Gastroesophageal sphincter (tissue), 4 donors: Measurements from ENCODE around the gene CTNNA1. TPM values are rescaled to one million over a fixed set of nuclear protein-coding genes. Genes with fewer than 3 reads are reported as not detected.

ENCODE experiments used
- ATAC-seq: fragments of 150-250 bp; one replicate; pipeline ENCODE4 v1.9.1; 2016; ENCODE audit warnings: mild to moderate bottlenecking, moderate library complexity
- H3K27ac ChIP-seq, 4 donors: fragments of 200-600 bp; sonication (generic) in 3 of 4; 1 replicate in 3 of 4; 2 replicates in 1 of 4; pipeline ENCODE4 v1.5.1; 2016 to 2019
- H3K27me3 ChIP-seq: fragments of 200-600 bp; sonication (generic); one replicate; pipeline ENCODE4 v1.5.1; 2019
- H3K36me3 ChIP-seq, 2 donors: fragments of 200-600 bp; sonication (generic); one replicate each; pipeline ENCODE4 v1.5.1; 2019; ENCODE audit warnings: control low read depth in 1 of 2
- H3K4me1 ChIP-seq, 3 donors: fragments of 200-600 bp; sonication (generic); 1 replicate in 2 of 3; 2 replicates in 1 of 3; pipeline ENCODE4 v1.5.1; 2016 to 2019; ENCODE audit warnings: control low read depth in 2 of 3
- H3K4me3 ChIP-seq, 2 donors: fragments of 200-600 bp; sonication (generic); one replicate each; pipeline ENCODE4 v1.5.1; 2019; ENCODE audit warnings: mild to moderate bottlenecking in 1 of 2, moderate library complexity in 1 of 2
- H3K9me3 ChIP-seq, 3 donors: fragments of 200-600 bp; sonication (generic); one replicate each; pipeline ENCODE4 v1.5.1; 2017 to 2019; ENCODE audit warnings: control low read depth in 2 of 3
- EP300 ChIP-seq: sonication (generic); formaldehyde crosslinking; IDR thresholded peaks from one replicate; pipeline ENCODE4 v1.6.1; 2017; ENCODE audit warnings: antibody characterized with exemption, mild to moderate bottlenecking
- POLR2A ChIP-seq, 2 donors: fragments of 450-650 bp; IDR thresholded peaks; one replicate each; pipeline ENCODE4 v1.6.1; 2017; ENCODE audit warnings: antibody characterized with exemption in 2 of 2, mild to moderate bottlenecking in 2 of 2, moderate library complexity in 1 of 2
- POLR2AphosphoS5 ChIP-seq: sonication (generic); formaldehyde crosslinking; IDR thresholded peaks from one replicate; pipeline ENCODE4 v1.6.1; 2017; ENCODE audit warnings: antibody characterized with exemption
- WGBS, 2 donors: methylation state at CpG; one replicate each; pipeline ENCODE4 v1.1.5; 2018; ENCODE audit warnings: low coverage in 1 of 2; 5-methylcytosine and 5-hydroxymethylcytosine counted together
- total RNA-seq, 4 donors: library from RNA; depleted of rRNA; stranded (reverse); fragments of >200 nt; gene quantifications; one replicate each; pipeline ENCODE4 v1.1.0, GENCODE V29; 2016
- TF ChIP-seq, protein P1 (sequence below), 4 experiments: fragments of 200-600 bp in 2 of 4; fragments of 450-650 bp in 2 of 4; sonication (generic) in 1 of 4; IDR thresholded peaks; one replicate each; pipeline ENCODE4 v1.5.1; 2017 to 2019; ENCODE audit warnings: antibody characterized with exemption in 4 of 4, mild to moderate bottlenecking in 2 of 4, moderate library complexity in 2 of 4

The CTNNA1 gene
- total RNA-seq, 4 donors from 2014 or later = 289 to 425 (median 365) TPM

DNA sequence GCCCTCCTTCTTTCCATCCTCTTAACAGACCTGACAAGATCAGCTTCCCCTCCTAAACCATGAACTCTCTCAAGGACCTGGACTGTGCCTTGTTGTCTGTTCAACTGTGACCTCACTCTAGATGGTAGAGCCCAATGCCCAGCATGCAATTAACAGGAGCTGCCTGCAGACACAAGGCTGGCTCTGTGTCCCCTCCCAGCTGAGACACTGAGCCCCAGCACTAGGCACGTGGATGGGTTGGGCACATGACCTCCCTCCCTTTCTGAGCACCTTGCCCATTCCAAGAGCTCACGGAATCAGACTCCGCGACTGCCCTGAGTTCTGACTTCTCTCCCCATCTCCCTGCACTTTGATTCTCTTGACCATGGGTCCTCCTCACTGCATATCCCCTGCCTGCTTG, 215.4 kb downstream of the CTNNA1 start:
- TF ChIP-seq EP300 = no peak
- TF ChIP-seq, protein P1, sequence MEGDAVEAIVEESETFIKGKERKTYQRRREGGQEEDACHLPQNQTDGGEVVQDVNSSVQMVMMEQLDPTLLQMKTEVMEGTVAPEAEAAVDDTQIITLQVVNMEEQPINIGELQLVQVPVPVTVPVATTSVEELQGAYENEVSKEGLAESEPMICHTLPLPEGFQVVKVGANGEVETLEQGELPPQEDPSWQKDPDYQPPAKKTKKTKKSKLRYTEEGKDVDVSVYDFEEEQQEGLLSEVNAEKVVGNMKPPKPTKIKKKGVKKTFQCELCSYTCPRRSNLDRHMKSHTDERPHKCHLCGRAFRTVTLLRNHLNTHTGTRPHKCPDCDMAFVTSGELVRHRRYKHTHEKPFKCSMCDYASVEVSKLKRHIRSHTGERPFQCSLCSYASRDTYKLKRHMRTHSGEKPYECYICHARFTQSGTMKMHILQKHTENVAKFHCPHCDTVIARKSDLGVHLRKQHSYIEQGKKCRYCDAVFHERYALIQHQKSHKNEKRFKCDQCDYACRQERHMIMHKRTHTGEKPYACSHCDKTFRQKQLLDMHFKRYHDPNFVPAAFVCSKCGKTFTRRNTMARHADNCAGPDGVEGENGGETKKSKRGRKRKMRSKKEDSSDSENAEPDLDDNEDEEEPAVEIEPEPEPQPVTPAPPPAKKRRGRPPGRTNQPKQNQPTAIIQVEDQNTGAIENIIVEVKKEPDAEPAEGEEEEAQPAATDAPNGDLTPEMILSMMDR (IDR thresholded peaks at IDR 0.05) = no peak
- TF ChIP-seq POLR2AphosphoS5 = no peak
- no peak for TF ChIP-seq POLR2A (IDR thresholded peaks at IDR 0.05)
- Histone ChIP-seq H3K36me3 (no peaks in the 10 kb centered on the region), H3K9me3 (no peaks in the 10 kb centered on the region), H3K27me3 (no peaks in the 10 kb centered on the region), H3K4me3 (no peak overlapping the region), H3K4me1 (peaks cover 0 to 35% (median 6%) of the 10 kb centered on the region in 3 donors), H3K27ac (no peak overlapping the region)
- WGBS, 2 donors = 86% methylated on average over 4 of the region's 4 CpGs; no CpG with 5 or more reads in 1 of the 2 donors
- ATAC-seq = no peak

DNA sequence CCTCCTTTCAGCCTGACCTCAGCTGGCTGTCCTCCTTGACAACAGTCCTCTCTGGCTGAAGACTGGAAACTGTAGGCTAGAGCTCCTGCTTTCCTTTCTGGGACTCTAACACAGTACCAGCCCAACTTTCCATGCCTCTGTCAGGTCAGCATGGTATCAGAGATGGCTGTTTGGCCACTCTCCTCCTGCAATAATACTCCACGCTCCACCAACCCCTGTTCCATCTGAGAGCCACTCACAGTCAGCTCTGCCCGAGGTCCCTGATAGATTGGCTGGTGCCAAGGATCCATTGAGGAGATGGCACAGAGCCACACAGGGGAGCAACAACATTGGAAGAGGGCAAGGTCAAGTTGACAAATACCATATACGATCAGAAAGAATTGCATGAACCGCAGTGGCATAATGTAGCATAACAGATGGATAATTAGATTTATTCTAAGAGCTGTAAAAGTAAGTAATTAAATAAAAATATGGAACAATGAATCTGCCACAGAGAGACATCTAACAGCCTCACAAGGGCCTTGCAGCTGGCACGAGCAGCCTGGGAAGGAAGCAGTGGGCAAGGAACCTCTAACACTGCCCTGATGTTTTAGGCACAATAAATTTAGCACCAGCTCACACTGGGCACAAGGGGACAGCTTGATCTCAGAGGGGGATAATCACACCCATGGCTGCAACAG, 216.2 kb downstream of the CTNNA1 start:
- Histone ChIP-seq H3K27ac (no peak overlapping the region), H3K27me3 (no peaks in the 10 kb centered on the region), H3K4me3 (no peak overlapping the region), H3K9me3 (no peaks in the 10 kb centered on the region), H3K36me3 (no peaks in the 10 kb centered on the region), H3K4me1 (peaks cover 0 to 35% (median 14%) of the 10 kb centered on the region in 3 donors)
- TF ChIP-seq EP300 (no peak), POLR2A (IDR thresholded peaks at IDR 0.05) (no peak), POLR2AphosphoS5 (no peak)
- TF ChIP-seq, protein P1 (IDR thresholded peaks at IDR 0.05) = no peak
- WGBS, 2 donors = 80 to 92% methylated on average over 1 to 3 of the region's 5 CpGs
- ATAC-seq = no peak

DNA sequence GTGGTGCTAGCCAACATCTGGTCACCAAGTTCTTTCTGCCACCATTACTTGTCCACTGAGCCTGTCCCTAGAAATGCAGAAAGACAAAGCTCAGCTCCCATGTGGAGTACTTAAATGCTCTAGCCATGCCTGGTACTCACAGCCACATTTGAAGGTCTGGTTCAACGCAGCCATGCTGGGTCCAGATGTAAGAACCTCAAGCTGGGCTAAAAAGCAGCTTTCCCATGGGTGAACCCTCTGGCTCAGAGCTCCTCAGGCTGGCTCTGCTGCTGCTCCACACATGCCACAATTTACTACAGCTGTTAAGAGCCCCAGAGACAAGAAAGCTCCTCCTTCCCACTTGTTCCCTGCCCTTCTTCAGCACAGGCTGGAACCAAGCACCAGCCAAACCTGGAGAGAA, 219.0 kb downstream of the CTNNA1 start:
- no peak for ATAC-seq
- WGBS, 2 donors = 83 to 100% methylated on average over 1 of the region's 1 CpG
- no peak overlapping the region for H3K27ac ChIP-seq

DNA sequence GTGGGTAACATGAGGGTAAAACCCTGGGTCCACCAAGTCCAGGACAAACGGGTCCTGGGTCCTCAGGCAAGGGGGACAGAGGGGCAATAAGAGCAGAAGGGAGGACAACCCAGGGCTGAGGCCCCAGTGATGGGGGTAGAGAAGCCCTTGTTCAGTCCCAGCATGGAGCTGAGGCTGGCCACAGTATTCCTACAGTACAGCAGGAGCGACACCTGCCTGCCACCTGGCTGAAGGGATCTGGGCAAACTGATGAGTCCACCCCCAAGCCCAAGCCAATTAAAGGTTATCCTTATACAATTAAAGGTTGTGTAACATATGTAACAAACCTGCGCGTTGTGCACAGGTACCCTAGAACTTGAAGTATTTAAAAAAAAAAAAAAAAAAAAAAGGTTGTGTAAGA, 219.6 kb downstream of the CTNNA1 start:
- H3K9me3 ChIP-seq = no peaks in the 10 kb centered on the region
- H3K36me3 ChIP-seq = no peaks in the 10 kb centered on the region
- WGBS, 2 donors = 100% methylated on average over 4 of the region's 4 CpGs; no CpG with 5 or more reads in 1 of the 2 donors
- no peak for ATAC-seq
- no peaks in the 10 kb centered on the region for H3K27me3 ChIP-seq
- no peak for TF ChIP-seq POLR2AphosphoS5
- TF ChIP-seq EP300 = no peak
- no peak for TF ChIP-seq POLR2A (IDR thresholded peaks at IDR 0.05)
- TF ChIP-seq, protein P1 (IDR thresholded peaks at IDR 0.05) = no peak
- no peak overlapping the region for H3K27ac ChIP-seq
- peaks cover 0 to 40% (median 24%) of the 10 kb centered on the region in 3 donors for H3K4me1 ChIP-seq
- H3K4me3 ChIP-seq = no peak overlapping the region

More for the DNA sequence above, 219.0 kb downstream of the CTNNA1 start:
- TF ChIP-seq POLR2A (IDR thresholded peaks at IDR 0.05) (no peak), POLR2AphosphoS5 (no peak), EP300 (no peak)
- TF ChIP-seq, protein P1 (IDR thresholded peaks at IDR 0.05) = no peak
- Histone ChIP-seq H3K4me1 (peaks cover 0 to 42% (median 24%) of the 10 kb centered on the region in 3 donors), H3K9me3 (no peaks in the 10 kb centered on the region), H3K4me3 (no peak overlapping the region), H3K36me3 (no peaks in the 10 kb centered on the region), H3K27me3 (no peaks in the 10 kb centered on the region)
